Type B pancreatic cell (in vitro differentiated cells): Measurements from ENCODE around the gene PDLIM5. TPM values are rescaled to one million over a fixed set of nuclear protein-coding genes. Genes with fewer than 3 reads are reported as not detected.
A peak's percentile ranks its signal among the peaks of the same experiment; 100 is the strongest.

Experiments used
- DNase-seq: peaks from one replicate; pipeline ENCODE4 v3.0.0; 2021; ENCODE audit warnings: mixed read lengths; ENCODE audit not compliant: unreplicated experiment; ENCODE audit errors: extremely low spot score
- H3K27ac Mint-ChIP-seq: 2 replicates; pipeline ENCODE4 v1.8.0; 2021; ENCODE audit warnings: mild to moderate bottlenecking, mixed read lengths
- H3K27me3 Mint-ChIP-seq: 2 replicates; pipeline ENCODE4 v1.8.0; 2021; ENCODE audit warnings: mixed read lengths
- H3K36me3 Mint-ChIP-seq: 2 replicates; pipeline ENCODE4 v1.8.0; 2021; ENCODE audit warnings: mixed read lengths
- H3K4me1 Mint-ChIP-seq: one replicate; pipeline ENCODE4 v1.8.0; 2021; ENCODE audit warnings: mixed read lengths; ENCODE audit not compliant: unreplicated experiment
- H3K4me3 Mint-ChIP-seq: 2 replicates; pipeline ENCODE4 v1.8.0; 2021; ENCODE audit warnings: mild to moderate bottlenecking, mixed read lengths
- H3K9me3 Mint-ChIP-seq: 2 replicates; pipeline ENCODE4 v1.8.0; 2021; ENCODE audit warnings: mixed read lengths
- CTCF ChIP-seq: fragments of 200-600 bp; sonication (generic); conservative IDR thresholded peaks from 2 replicates; pipeline ENCODE4 v1.5.0; 2021; ENCODE audit warnings: antibody characterized with exemption, mild to moderate bottlenecking
- total RNA-seq: library from RNA; stranded (reverse); gene quantifications from 2 replicates; pipeline ENCODE4 v1.2.1, GENCODE V29; 2021; ENCODE audit warnings: low replicate concordance

PDLIM5 gene
- total RNA-seq, 1 donor from 2014 or later = 76.7 TPM

GRCh38 chr4:94439606-94440005 lies 12.1 kb upstream of the PDLIM5 start:
- Mint-ChIP-seq H3K4me1 (no peaks in the 10 kb centered on the region), H3K27me3 (peaks cover 8% of the 10 kb centered on the region), H3K36me3 (no peaks in the 10 kb centered on the region), H3K4me3 (no peak overlapping the region), H3K9me3 (no peaks in the 10 kb centered on the region), H3K27ac (no peak overlapping the region)
- DNase-seq = no peak
- no peak for TF ChIP-seq CTCF

GRCh38 chr4:94441838-94442237 lies 9.9 kb upstream of the PDLIM5 start:
- Mint-ChIP-seq H3K27ac (no peak overlapping the region), H3K9me3 (no peaks in the 10 kb centered on the region), H3K4me1 (no peaks in the 10 kb centered on the region), H3K36me3 (no peaks in the 10 kb centered on the region), H3K4me3 (no peak overlapping the region), H3K27me3 (peaks cover 4% of the 10 kb centered on the region)
- no peak for TF ChIP-seq CTCF
- no peak for DNase-seq

- Mint-ChIP-seq H3K9me3 (no peaks in the 10 kb centered on the region), H3K27ac (no peak overlapping the region), H3K4me1 (no peaks in the 10 kb centered on the region), H3K27me3 (peaks cover 7% of the 10 kb centered on the region), H3K36me3 (no peaks in the 10 kb centered on the region), H3K4me3 (no peak overlapping the region)
- TF ChIP-seq CTCF = no peak
- no peak for DNase-seq
Measured at GRCh38 chr4:94442251-94442650, 9.5 kb upstream of the PDLIM5 start.

GRCh38 chr4:94446386-94446785 lies 5.4 kb upstream of the PDLIM5 start:
- H3K27ac Mint-ChIP-seq = no peak overlapping the region
- no peak for TF ChIP-seq CTCF
- H3K4me1 Mint-ChIP-seq = peaks cover 18% of the 10 kb centered on the region
- no peaks in the 10 kb centered on the region for H3K9me3 Mint-ChIP-seq
- DNase-seq = no peak
- peaks cover 16% of the 10 kb centered on the region for H3K27me3 Mint-ChIP-seq
- H3K4me3 Mint-ChIP-seq = no peak overlapping the region
- no peaks in the 10 kb centered on the region for H3K36me3 Mint-ChIP-seq

- Mint-ChIP-seq H3K9me3 (no peaks in the 10 kb centered on the region), H3K4me3 (peak overlapping the region; percentile 16), H3K27me3 (peaks cover 16% of the 10 kb centered on the region), H3K27ac (no peak overlapping the region), H3K4me1 (peaks cover 20% of the 10 kb centered on the region), H3K36me3 (no peaks in the 10 kb centered on the region)
- no peak for TF ChIP-seq CTCF
- no peak for DNase-seq
Measured at GRCh38 chr4:94447754-94448411, 3.9 kb upstream of the PDLIM5 start.
